ENCODE measurements around the gene CRNKL1. TPM values are rescaled to one million over a fixed set of nuclear protein-coding genes. Genes with fewer than 3 reads are reported as not detected.

CRNKL1 gene
- polyA plus RNA-seq (2013, experiment 1 of 2), result 22.6 TPM
- 25.9 TPM for polyA plus RNA-seq (2013, experiment 2 of 2)

DNA sequence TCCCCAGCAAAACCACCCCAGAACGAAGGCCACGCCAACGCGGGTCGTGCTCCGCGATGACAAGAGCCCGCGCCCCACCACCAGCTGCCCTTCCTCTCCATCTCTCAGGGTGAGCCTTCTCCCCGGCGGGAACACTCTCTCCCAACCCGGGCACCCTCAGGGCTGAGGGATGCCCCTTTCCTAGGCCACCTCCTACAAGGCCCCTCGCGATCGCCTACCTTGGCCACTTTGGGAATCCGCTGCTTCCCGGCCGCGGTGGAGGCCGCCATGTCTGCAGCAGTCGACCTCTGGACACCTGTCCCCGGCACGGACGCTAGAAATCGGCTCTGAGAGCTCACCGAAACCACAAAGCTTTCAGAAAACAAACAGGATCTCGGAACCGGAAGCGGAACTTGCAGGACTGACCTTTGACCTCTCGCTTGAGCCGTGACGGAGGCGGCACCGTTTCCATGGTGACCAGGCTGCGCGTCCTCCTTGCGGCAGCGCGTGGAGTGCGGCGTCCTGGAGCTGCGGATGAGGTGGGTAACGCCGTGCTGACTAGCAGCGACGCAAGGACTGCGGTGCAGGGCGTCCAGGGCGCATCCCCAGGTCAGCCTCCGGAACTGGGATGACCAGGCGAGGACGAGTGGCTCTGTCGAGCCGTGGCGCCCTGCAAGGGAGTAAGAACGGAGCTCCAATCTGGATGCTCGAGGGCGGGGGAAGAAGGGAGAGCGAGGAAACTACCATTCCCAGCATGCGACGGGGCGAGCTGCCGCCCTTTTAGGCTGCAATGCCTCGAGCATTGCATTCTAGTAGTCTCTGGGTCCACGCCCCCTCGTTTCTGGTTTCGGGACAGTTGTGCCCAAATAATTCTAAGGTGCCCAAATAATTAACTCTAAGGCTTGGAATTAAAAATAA is at the start of gene CRNKL1, which contains the start of gene CFAP61:
TSS of gene CRNKL1 (minus strand) at position 393 of the 897 bp plus-strand sequence. CDS start at position 269, 124 bp downstream.
TSS of gene CFAP61 (plus strand) at position 459 of the 897 bp plus-strand sequence. CDS start 4,122 bp downstream, outside the sequence.
- Histone ChIP-seq H3K36me3 (ENCODE audit: control insufficient read depth, insufficient read depth, low read length) (peaks cover 31% of the 10 kb centered on the region), H3K9me3 (ENCODE audit: control insufficient read depth, low read length) (no peaks in the 10 kb centered on the region), H3K4me1 (ENCODE audit: control insufficient read depth, insufficient read depth, low read length, poor library complexity, severe bottlenecking) (no peaks in the 10 kb centered on the region), H3K4me3 (ENCODE audit: extremely low read depth, insufficient read depth, low read length, poor library complexity, severe bottlenecking) (peak within 1 kb of the TSS; percentile 95), H3K27ac (ENCODE audit: low read depth, low read length, severe bottlenecking) (peak within 1 kb of the TSS; percentile 84)
- 0 to 1% methylated on average over 46 to 64 of the region's 67 CpGs for WGBS, 2 experiments (ENCODE audit: insufficient coverage in 2 of 2)

DNA sequence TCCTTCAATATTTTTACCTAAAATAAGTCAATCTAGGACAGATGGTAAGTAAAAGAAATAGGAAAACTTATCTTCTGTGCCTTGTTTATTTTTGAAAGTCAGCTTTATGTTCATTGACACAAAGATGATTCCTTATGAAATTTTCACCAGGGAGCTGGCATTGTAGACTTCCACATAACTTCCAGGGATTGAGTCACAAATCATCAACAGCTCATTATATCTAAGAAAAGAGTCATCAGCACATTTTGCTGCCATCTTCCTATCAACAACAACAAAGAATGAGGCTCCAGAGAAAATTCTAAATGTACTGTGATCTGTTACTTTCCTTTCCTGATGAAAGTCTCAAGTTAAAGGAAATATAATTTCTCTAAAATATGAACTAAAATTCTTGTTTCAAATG is 48.6 kb upstream of the CRNKL1 start:
- no peaks in the 10 kb centered on the region for H3K9me3 ChIP-seq (ENCODE audit: control insufficient read depth, low read length)
- no peaks in the 10 kb centered on the region for H3K36me3 ChIP-seq (ENCODE audit: control insufficient read depth, insufficient read depth, low read length)
- H3K4me1 ChIP-seq (ENCODE audit: control insufficient read depth, insufficient read depth, low read length, poor library complexity, severe bottlenecking), result no peaks in the 10 kb centered on the region
- H3K27ac ChIP-seq (ENCODE audit: low read depth, low read length, severe bottlenecking), result no peak overlapping the region
- no peak overlapping the region for H3K4me3 ChIP-seq (ENCODE audit: extremely low read depth, insufficient read depth, low read length, poor library complexity, severe bottlenecking)

DNA sequence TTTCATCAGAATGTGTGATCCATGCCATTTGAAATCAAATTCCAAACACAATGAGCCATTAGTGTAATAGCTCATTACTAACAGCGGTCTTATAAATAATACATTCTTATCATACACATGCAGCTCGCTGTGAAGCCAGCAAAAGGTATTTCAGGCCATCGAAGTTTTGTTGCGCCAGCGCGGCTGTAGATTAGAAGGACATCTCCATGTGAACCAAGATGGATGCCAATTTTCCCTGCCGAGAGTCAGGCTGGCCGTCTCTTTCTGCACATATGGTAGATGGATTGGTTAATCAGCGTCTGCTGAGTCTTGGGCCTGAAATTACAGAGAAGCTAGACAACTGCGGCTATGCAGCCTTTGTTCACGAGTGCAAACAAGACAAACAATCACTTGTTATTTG is 44.2 kb upstream of the CRNKL1 start:
- Histone ChIP-seq H3K9me3 (ENCODE audit: control insufficient read depth, low read length) (no peaks in the 10 kb centered on the region), H3K4me1 (ENCODE audit: control insufficient read depth, insufficient read depth, low read length, poor library complexity, severe bottlenecking) (no peaks in the 10 kb centered on the region), H3K36me3 (ENCODE audit: control insufficient read depth, insufficient read depth, low read length) (no peaks in the 10 kb centered on the region), H3K27ac (ENCODE audit: low read depth, low read length, severe bottlenecking) (no peak overlapping the region), H3K4me3 (ENCODE audit: extremely low read depth, insufficient read depth, low read length, poor library complexity, severe bottlenecking) (no peak overlapping the region)
- 94 to 97% methylated on average over 9 to 10 of the region's 11 CpGs for WGBS, 2 experiments (ENCODE audit: insufficient coverage in 2 of 2)

DNA sequence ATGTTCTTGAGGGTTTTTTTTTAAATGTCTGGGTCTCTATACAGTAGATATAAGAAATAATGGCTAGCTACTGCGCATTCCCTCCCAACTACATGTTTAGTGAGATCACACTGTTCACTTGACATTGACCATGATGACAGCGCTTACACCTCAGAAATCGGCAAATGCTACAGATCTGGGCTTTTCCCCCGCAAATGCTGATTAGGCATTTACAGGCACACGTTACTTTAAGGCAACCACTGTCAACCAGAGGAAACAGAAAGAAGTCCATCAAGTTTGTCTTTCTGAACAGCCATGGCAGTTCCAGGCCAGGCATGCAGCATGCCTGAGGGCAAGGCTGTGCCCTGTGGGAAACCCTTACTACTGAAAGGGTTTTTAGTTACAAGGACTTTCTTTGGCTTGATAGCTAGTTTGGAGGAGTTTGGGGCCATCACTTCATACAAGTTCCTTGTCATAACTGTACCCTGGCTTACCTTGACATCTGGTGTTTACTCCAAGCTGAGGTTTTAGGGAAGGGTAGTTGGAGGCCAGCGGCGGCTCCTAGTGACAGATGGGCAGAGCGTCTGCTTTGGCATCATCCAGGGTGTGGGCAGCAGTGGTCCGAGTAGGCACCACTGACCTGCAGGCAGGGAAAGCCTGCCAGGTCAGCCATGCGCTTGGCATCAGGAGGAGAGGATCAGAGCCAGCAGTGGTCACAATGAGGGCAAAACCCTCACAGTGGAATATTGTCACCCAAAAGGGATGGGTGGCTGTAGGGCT is 43.0 kb upstream of the CRNKL1 start:
- Histone ChIP-seq H3K4me3 (ENCODE audit: extremely low read depth, insufficient read depth, low read length, poor library complexity, severe bottlenecking) (no peak overlapping the region), H3K4me1 (ENCODE audit: control insufficient read depth, insufficient read depth, low read length, poor library complexity, severe bottlenecking) (no peaks in the 10 kb centered on the region), H3K27ac (ENCODE audit: low read depth, low read length, severe bottlenecking) (no peak overlapping the region), H3K9me3 (ENCODE audit: control insufficient read depth, low read length) (no peaks in the 10 kb centered on the region), H3K36me3 (ENCODE audit: control insufficient read depth, insufficient read depth, low read length) (no peaks in the 10 kb centered on the region)
- 92 to 94% methylated on average over 9 to 10 of the region's 10 CpGs for WGBS, 2 experiments (ENCODE audit: insufficient coverage in 2 of 2)

DNA sequence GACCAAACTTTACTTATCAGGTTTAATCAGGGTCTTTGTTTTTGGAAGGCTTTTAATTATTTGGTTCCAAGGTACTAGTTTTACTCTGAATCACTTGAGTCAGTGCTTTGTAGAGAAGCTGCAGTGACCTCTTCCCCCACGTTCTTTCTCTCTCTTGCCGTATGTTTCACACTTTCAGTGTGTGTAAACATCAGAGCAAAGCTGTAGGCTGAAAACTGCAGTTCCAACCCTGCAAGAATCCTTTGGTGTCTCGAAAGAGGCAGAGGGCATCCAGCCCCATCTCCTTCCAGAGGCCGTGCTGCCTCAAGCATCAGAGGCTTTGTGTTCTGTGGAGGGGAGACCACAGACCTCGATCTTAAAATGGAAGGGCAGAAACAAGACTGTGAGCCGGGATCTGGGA is 42.1 kb upstream of the CRNKL1 start:
- H3K4me3 ChIP-seq (ENCODE audit: extremely low read depth, insufficient read depth, low read length, poor library complexity, severe bottlenecking), result no peak overlapping the region
- 79 to 94% methylated on average over 5 to 6 of the region's 6 CpGs for WGBS, 2 experiments (ENCODE audit: insufficient coverage in 2 of 2)
- H3K27ac ChIP-seq (ENCODE audit: low read depth, low read length, severe bottlenecking), result no peak overlapping the region
- no peaks in the 10 kb centered on the region for H3K9me3 ChIP-seq (ENCODE audit: control insufficient read depth, low read length)
- no peaks in the 10 kb centered on the region for H3K4me1 ChIP-seq (ENCODE audit: control insufficient read depth, insufficient read depth, low read length, poor library complexity, severe bottlenecking)
- H3K36me3 ChIP-seq (ENCODE audit: control insufficient read depth, insufficient read depth, low read length), result no peaks in the 10 kb centered on the region

DNA sequence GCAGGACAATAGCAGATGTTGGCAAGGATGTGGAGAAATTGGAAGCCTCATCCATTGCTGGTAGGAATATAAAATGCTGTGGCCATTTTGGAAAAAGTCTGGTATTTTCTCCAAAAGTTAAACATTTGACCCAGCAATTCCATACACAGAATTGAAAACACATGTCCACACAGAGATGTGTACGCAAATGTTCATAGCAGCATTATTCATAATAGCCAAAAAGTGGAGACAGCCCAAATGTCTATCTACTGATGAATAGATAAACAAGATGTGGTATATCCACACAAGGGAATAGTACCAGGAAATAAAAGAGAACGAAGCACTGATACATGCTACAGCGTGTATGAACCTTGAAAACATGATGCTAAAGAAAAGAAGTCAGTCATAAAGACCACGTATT is 40.6 kb upstream of the CRNKL1 start:
- Histone ChIP-seq H3K36me3 (ENCODE audit: control insufficient read depth, insufficient read depth, low read length) (no peaks in the 10 kb centered on the region), H3K27ac (ENCODE audit: low read depth, low read length, severe bottlenecking) (no peak overlapping the region), H3K4me3 (ENCODE audit: extremely low read depth, insufficient read depth, low read length, poor library complexity, severe bottlenecking) (no peak overlapping the region), H3K9me3 (ENCODE audit: control insufficient read depth, low read length) (no peaks in the 10 kb centered on the region), H3K4me1 (ENCODE audit: control insufficient read depth, insufficient read depth, low read length, poor library complexity, severe bottlenecking) (no peaks in the 10 kb centered on the region)
- 86 to 92% methylated on average over 3 of the region's 4 CpGs for WGBS, 2 experiments (ENCODE audit: insufficient coverage in 2 of 2)

DNA sequence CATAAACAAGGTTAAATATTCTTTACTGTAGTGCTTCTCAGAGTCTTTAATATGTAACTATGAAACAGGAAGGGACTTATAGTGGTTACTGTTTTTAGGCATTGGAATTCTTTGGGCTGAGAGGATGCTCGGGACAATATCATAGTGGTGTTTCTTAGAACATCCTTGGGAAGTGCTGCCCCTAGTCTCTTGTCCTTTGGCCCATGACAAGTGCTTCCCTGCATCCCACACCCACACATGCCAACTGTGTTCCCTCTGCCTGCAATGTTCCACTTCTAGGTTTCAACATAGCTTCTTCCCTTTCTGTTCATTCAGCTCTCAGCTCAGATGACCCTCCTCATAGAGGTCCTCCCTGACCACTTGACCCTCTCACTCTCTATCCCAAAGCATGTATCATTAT is 37.7 kb upstream of the CRNKL1 start:
- 100% methylated on average over 1 of the region's 1 CpG; no CpG with 5 or more reads in 1 of the 2 experiments for WGBS, 2 experiments (ENCODE audit: insufficient coverage in 2 of 2)
- H3K4me3 ChIP-seq (ENCODE audit: extremely low read depth, insufficient read depth, low read length, poor library complexity, severe bottlenecking), result no peak overlapping the region
- H3K4me1 ChIP-seq (ENCODE audit: control insufficient read depth, insufficient read depth, low read length, poor library complexity, severe bottlenecking), result no peaks in the 10 kb centered on the region
- no peak overlapping the region for H3K27ac ChIP-seq (ENCODE audit: low read depth, low read length, severe bottlenecking)
- no peaks in the 10 kb centered on the region for H3K36me3 ChIP-seq (ENCODE audit: control insufficient read depth, insufficient read depth, low read length)
- H3K9me3 ChIP-seq (ENCODE audit: control insufficient read depth, low read length), result no peaks in the 10 kb centered on the region

DNA sequence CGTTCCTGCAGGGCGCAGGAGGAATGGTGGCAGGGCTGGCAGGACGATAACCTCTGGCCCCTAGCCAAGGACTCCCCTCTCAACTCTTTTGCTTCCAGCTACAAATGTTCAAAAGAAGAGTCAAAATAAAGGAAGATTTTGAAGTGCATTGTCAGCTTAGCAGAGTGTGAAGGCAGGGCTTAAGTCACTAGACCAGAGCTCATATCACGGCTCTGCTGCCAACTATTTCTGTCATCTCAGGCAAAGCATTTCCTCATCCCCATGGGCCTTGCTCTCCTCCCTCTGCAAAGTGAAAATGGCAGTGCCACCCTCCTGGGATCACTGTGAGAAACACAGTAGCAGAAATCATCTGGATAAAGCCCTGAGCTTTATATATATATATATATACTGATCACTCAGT is 36.8 kb upstream of the CRNKL1 start:
- Histone ChIP-seq H3K9me3 (ENCODE audit: control insufficient read depth, low read length) (no peaks in the 10 kb centered on the region), H3K36me3 (ENCODE audit: control insufficient read depth, insufficient read depth, low read length) (no peaks in the 10 kb centered on the region), H3K4me3 (ENCODE audit: extremely low read depth, insufficient read depth, low read length, poor library complexity, severe bottlenecking) (no peak overlapping the region), H3K4me1 (ENCODE audit: control insufficient read depth, insufficient read depth, low read length, poor library complexity, severe bottlenecking) (no peaks in the 10 kb centered on the region), H3K27ac (ENCODE audit: low read depth, low read length, severe bottlenecking) (no peak overlapping the region)
- WGBS, 2 experiments (ENCODE audit: insufficient coverage in 2 of 2), result 93 to 100% methylated on average over 2 to 3 of the region's 4 CpGs

DNA sequence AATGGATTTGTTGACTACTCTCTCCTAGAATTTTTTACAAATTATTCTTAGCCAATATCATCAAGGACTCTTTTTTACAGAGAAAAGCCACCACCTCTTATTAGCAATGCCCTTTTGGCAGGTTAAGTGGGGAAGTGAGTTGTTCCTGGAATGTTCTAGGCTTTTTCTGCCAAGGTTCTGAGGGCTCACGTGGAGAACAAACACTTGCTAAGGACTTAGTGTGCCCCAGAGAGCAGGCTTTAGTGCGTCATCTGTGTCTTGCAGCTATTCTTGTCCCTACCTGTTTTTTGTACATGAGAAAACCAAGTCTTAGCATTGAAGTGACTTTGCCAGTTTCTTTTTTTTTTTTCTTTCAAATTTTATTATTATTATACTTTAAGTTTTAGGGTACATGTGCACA is 33.5 kb upstream of the CRNKL1 start:
- H3K27ac ChIP-seq (ENCODE audit: low read depth, low read length, severe bottlenecking), result no peak overlapping the region
- no peaks in the 10 kb centered on the region for H3K36me3 ChIP-seq (ENCODE audit: control insufficient read depth, insufficient read depth, low read length)
- H3K9me3 ChIP-seq (ENCODE audit: control insufficient read depth, low read length), result no peaks in the 10 kb centered on the region
- 88 to 100% methylated on average over 1 to 2 of the region's 2 CpGs for WGBS, 2 experiments (ENCODE audit: insufficient coverage in 2 of 2)
- no peaks in the 10 kb centered on the region for H3K4me1 ChIP-seq (ENCODE audit: control insufficient read depth, insufficient read depth, low read length, poor library complexity, severe bottlenecking)
- H3K4me3 ChIP-seq (ENCODE audit: extremely low read depth, insufficient read depth, low read length, poor library complexity, severe bottlenecking), result no peak overlapping the region

DNA sequence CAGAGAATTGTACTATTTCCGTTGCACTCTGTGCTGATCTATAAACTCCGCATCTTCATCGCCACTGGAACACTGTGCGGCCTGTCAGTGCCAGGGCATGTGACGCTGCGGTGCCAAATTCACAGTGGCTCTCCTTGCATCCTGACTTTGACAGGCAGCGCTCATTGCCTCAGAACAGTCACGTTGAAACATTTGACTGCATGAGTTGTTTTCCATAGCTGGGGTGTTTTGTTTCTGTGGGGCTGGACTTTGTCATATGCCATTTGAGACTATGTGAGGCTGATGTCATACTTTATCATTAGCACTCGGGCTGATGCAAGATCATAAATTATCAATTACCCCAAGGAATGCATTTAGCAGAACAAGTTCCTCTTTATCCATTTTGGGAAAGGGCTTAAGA is 32.8 kb upstream of the CRNKL1 start:
- Histone ChIP-seq H3K36me3 (ENCODE audit: control insufficient read depth, insufficient read depth, low read length) (no peaks in the 10 kb centered on the region), H3K4me1 (ENCODE audit: control insufficient read depth, insufficient read depth, low read length, poor library complexity, severe bottlenecking) (no peaks in the 10 kb centered on the region), H3K4me3 (ENCODE audit: extremely low read depth, insufficient read depth, low read length, poor library complexity, severe bottlenecking) (no peak overlapping the region), H3K27ac (ENCODE audit: low read depth, low read length, severe bottlenecking) (no peak overlapping the region), H3K9me3 (ENCODE audit: control insufficient read depth, low read length) (no peaks in the 10 kb centered on the region)
- 91 to 95% methylated on average over 8 of the region's 9 CpGs for WGBS, 2 experiments (ENCODE audit: insufficient coverage in 2 of 2)
